GM12878 (cell line): ENCODE data around the gene RBPJ. TPM values are rescaled to one million over a fixed set of nuclear protein-coding genes. Genes with fewer than 3 reads are reported as not detected.
"Not testable (repeated sequence)": the region's sequence is repeated elsewhere in the genome, so short reads cannot be mapped to it uniquely, and the experiment has no call there.

ENCODE experiments used
- ATAC-seq: fragments of 200-7000 bp; cut with Tn5 transposase; 3 replicates; pipeline ENCODE4 v1.9.1; 2020; ENCODE audit warnings: mild to moderate bottlenecking, moderate library complexity
- BruUV-seq: library from RNA; stranded (reverse); fragments of 400-500 nt; replicated peaks from 2 replicates; lab custom pipeline; 2021; lab: Mats Ljungman, UMichigan
- CTCF ChIA-PET: fragments of 300-600 bp; sonication (Branson Sonifier 250); formaldehyde crosslinking; extraction: SDS; loops from one replicate; lab custom pipeline; 2021; ENCODE audit warnings: inconsistent platforms; lab: Yijun Ruan, JAX
- POLR2A ChIA-PET: fragments of 350-600 bp; formaldehyde crosslinking; extraction: SDS; loops from one replicate; lab custom pipeline; 2021; ENCODE audit warnings: inconsistent platforms; lab: Charles Lee
- RAD21 ChIA-PET: fragments of 300-600 bp; sonication (Branson Sonifier 250); formaldehyde crosslinking; loops from one replicate; lab custom pipeline; 2023; ENCODE audit warnings: antibody characterized with exemption; ENCODE audit not compliant: unreplicated experiment; lab: Charles Lee
- SMC1A ChIA-PET: fragments of 300-600 bp; sonication (Branson Sonifier 250); formaldehyde crosslinking; loops from one replicate; lab custom pipeline; 2023; ENCODE audit not compliant: unreplicated experiment, uncharacterized antibody; lab: Charles Lee
- DNase-seq: peaks from one replicate; pipeline ENCODE4 v3.0.0-alpha.2; 2011; ENCODE audit warnings: low read depth, low spot score
- FAIRE-seq: peaks from 3 replicates; lab custom pipeline; 2011; peaks lifted over from hg19 to GRCh38; lab: Jason Lieb, UNC
- H2AFZ ChIP-seq: 2 replicates; pipeline ENCODE4 v1.6.0; 2011; ENCODE audit warnings: low read depth, low read length, control low read depth; ENCODE audit not compliant: control insufficient read depth
- H3K27ac ChIP-seq: 2 replicates; pipeline ENCODE4 v1.5.1; 2011; ENCODE audit warnings: control low read depth; ENCODE audit not compliant: control insufficient read depth, insufficient read depth
- H3K27me3 ChIP-seq, 2 experiments: replicated peaks in 1 of 2; 2 replicates each; pipeline versions ENCODE4 v1.6.0 to v1.6.1; 2011; ENCODE audit warnings: low read length in 1 of 2; ENCODE audit not compliant: control insufficient read depth in 2 of 2, insufficient read depth in 2 of 2
- H3K36me3 ChIP-seq, 2 experiments: 2 replicates each; pipeline ENCODE4 v1.5.1; 2011; ENCODE audit warnings: low read length in 1 of 2; ENCODE audit not compliant: control insufficient read depth in 2 of 2, insufficient read depth in 2 of 2
- H3K4me1 ChIP-seq: 2 replicates; pipeline ENCODE4 v1.6.1; 2011; ENCODE audit warnings: mild to moderate bottlenecking, low read length, moderate library complexity, mixed read lengths; ENCODE audit not compliant: control insufficient read depth, insufficient read depth
- H3K4me2 ChIP-seq: 2 replicates; pipeline ENCODE4 v1.6.0; 2011; ENCODE audit warnings: control low read depth; ENCODE audit not compliant: control insufficient read depth, insufficient read depth
- H3K4me3 ChIP-seq: fragments of 200-600 bp; sonication (generic); 2 replicates; pipeline ENCODE4 v1.5.1; 2016
- H3K79me2 ChIP-seq: 2 replicates; pipeline ENCODE4 v1.6.0; 2011; ENCODE audit warnings: low read length; ENCODE audit not compliant: control insufficient read depth, insufficient read depth
- H3K9ac ChIP-seq: 2 replicates; pipeline ENCODE4 v1.8.0; 2011; ENCODE audit warnings: low read length, control low read depth, mixed read lengths; ENCODE audit not compliant: control insufficient read depth, insufficient read depth
- H3K9me3 ChIP-seq: replicated peaks from 3 replicates; pipeline ENCODE4 v1.5.1; 2011; ENCODE audit warnings: mild to moderate bottlenecking, low read length; ENCODE audit not compliant: control insufficient read depth, insufficient read depth
- H4K20me1 ChIP-seq: 2 replicates; pipeline ENCODE4 v1.6.0; 2011; ENCODE audit not compliant: control insufficient read depth, insufficient read depth
- FOXK2 ChIP-seq: fragments of 450-650 bp; IDR thresholded peaks from 2 replicates; pipeline ENCODE4 v1.6.1; 2017; ENCODE audit warnings: mild to moderate bottlenecking, moderate library complexity
- HDGF ChIP-seq: fragments of 450-650 bp; IDR thresholded peaks from 2 replicates; pipeline ENCODE4 v1.6.1; 2016; ENCODE audit warnings: antibody characterized with exemption
- IRF4 ChIP-seq: IDR thresholded peaks from 2 replicates; pipeline ENCODE4 v1.6.1; 2011; ENCODE audit warnings: low read depth, low read length
- PML ChIP-seq: IDR thresholded peaks from 2 replicates; pipeline ENCODE4 v1.6.1; 2012; ENCODE audit warnings: low read length, inconsistent platforms
- SIX5 ChIP-seq: IDR thresholded peaks from 2 replicates; pipeline ENCODE4 v1.6.1; 2011; ENCODE audit warnings: mild to moderate bottlenecking, low read depth, low read length, moderate library complexity; ENCODE audit not compliant: severe bottlenecking
- SPI1 ChIP-seq: IDR thresholded peaks from 2 replicates; pipeline ENCODE4 v1.6.1; 2011; ENCODE audit warnings: low read depth, mild to moderate bottlenecking, low read length, moderate library complexity, borderline replicate concordance; ENCODE audit not compliant: insufficient read depth
- TCF7 ChIP-seq: IDR thresholded peaks from 2 replicates; pipeline ENCODE4 v1.6.1; 2014; ENCODE audit warnings: antibody characterized with exemption, borderline replicate concordance
- WGBS: methylation state at CpG from one replicate; pipeline ENCODE4 v1.1.6; 2016; ENCODE audit warnings: low lambda C conversion rate; ENCODE audit not compliant: insufficient replicate concordance, insufficient coverage; ENCODE audit errors: missing lambda C conversion rate; 5-methylcytosine and 5-hydroxymethylcytosine counted together
- in situ Hi-C: fragments of 300-500 bp; cut with MboI; formaldehyde crosslinking; loops from 9 replicates; pipeline ENCODE4 v1.14.3; 2018; ENCODE audit warnings: mixed read lengths
- intact Hi-C: fragments of 100-400 bp; cut with micrococcal nuclease; formaldehyde crosslinking; loops from one replicate; pipeline ENCODE4 v1.14.2; 2022; ENCODE audit not compliant: unreplicated experiment
- polyA plus RNA-seq, 11 experiments: library from polyadenylated mRNA; depleted of rRNA in 4 of 11; unstranded in 6 of 11; stranded (reverse) in 5 of 11; fragments of >200 nt; fragmentation: Nextera tagmentation in 4 of 11; fragmentation: Illumina TruSeq in 1 of 11; extraction: Ambion mirVana in 4 of 11; extraction: Trizol in 1 of 11; gene quantifications; 1 replicate in 1 of 11; 2 replicates in 10 of 11; pipeline versions ENCODE4 v1.2.1 to v1.2.3, GENCODE V29; 2011 to 2016; ENCODE audit warnings: inconsistent platforms in 2 of 11, missing spikeins in 2 of 11, low read depth in 1 of 11
- total RNA-seq, 4 experiments: library from RNA; depleted of rRNA in 3 of 4; stranded (reverse); fragments of >200 nt in 3 of 4; fragmentation: Illumina TruSeq in 1 of 4; extraction: Trizol in 1 of 4; gene quantifications; 2 replicates each; pipeline versions ENCODE4 v1.2.1 to v1.2.3, GENCODE V29; 2013 to 2021
- TF ChIP-seq, protein P1 (sequence below), 3 experiments: IDR thresholded peaks in 2 of 3; conservative IDR thresholded peaks in 1 of 3; 2 replicates each; pipeline ENCODE4 v1.5.1; 2011; ENCODE audit warnings: low read depth in 3 of 3, low read length in 3 of 3, mild to moderate bottlenecking in 3 of 3, control low read depth in 2 of 3, moderate library complexity in 2 of 3, inconsistent platforms in 1 of 3, mixed read lengths in 1 of 3; ENCODE audit not compliant: control insufficient read depth in 2 of 3, insufficient read depth in 1 of 3; ENCODE audit errors: extremely low read depth in 1 of 3
- TF ChIP-seq, protein P2 (sequence below): fragments of 450-650 bp; IDR thresholded peaks from 2 replicates; pipeline ENCODE4 v1.6.1; 2017; ENCODE audit warnings: borderline replicate concordance
- TF ChIP-seq, protein P3 (sequence below): IDR thresholded peaks from 2 replicates; pipeline ENCODE4 v1.6.1; 2012; ENCODE audit warnings: low read length, inconsistent platforms

Gene RBPJ
- total and polyA plus RNA-seq, 10 of the 15 experiments (the other 5 are each of a cell fraction or from before 2014, with no cell fraction given) = 24.5 to 87.6 (median 41.6) TPM

DNA sequence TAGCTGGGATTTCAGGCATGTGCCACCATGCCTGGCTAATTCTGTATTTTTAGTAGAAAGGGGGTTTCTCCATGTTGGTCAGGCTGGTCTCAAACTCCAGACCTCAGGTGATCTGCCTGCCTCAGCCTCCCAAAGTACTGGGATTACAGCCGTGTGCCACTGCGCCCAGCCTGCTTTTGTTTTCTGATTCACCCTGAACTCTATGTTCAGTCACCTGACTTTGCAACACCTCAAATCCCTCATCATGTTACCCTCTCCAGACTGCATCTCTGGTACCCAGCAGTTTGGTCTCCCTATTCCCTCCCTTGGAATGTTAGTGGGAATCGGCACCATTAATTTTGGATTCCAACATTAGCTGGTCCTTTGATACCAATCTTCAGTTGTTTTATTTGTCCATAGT lies 81.2 kb downstream of the RBPJ start:
- 94% methylated on average over 3 of the region's 3 CpGs for WGBS
- DNase-seq, H3K27me3 ChIP-seq, H3K27ac ChIP-seq, H3K4me3 ChIP-seq, H3K79me2 ChIP-seq, BruUV-seq, FAIRE-seq, H2AFZ ChIP-seq, intact Hi-C loops, H3K4me1 ChIP-seq, H3K9ac ChIP-seq, ATAC-seq, H4K20me1 ChIP-seq: not testable (repeated sequence)
- in situ Hi-C loops = loop anchor here (10.0 kb wide), 1 partner anchor 347 kb away; no protein-coding TSS in a partner anchor
- CTCF ChIA-PET = interaction anchor here (0.8 to 18.7 kb wide), 5 partner anchors 8 to 343 kb away, joined by 3 to 474 read pairs (median 4); no protein-coding TSS in a partner anchor
- SMC1A ChIA-PET = interaction anchor here (1.2 to 2.8 kb wide), 3 partner anchors 72 to 332 kb away, joined by 3 to 12 read pairs (median 6); no protein-coding TSS in a partner anchor
- Histone ChIP-seq H3K36me3 (peaks cover 0 to 11% of the 10 kb centered on the region in 2 experiments; a peak in 2 of 4 replicates), H3K9me3 (peaks cover 16% of the 10 kb centered on the region), H3K4me2 (peak overlapping the region; percentile 15; the same call in 1 of the 2 replicates)
- RAD21 ChIA-PET = interaction anchor here (1.2 to 2.1 kb wide), 2 partner anchors 40 to 72 kb away, joined by 3 to 11 read pairs; no protein-coding TSS in a partner anchor
- POLR2A ChIA-PET = interaction anchor here (0.7 kb wide), 2 partner anchors 42 to 164 kb away, joined by 4 to 7 read pairs; no protein-coding TSS in a partner anchor

DNA sequence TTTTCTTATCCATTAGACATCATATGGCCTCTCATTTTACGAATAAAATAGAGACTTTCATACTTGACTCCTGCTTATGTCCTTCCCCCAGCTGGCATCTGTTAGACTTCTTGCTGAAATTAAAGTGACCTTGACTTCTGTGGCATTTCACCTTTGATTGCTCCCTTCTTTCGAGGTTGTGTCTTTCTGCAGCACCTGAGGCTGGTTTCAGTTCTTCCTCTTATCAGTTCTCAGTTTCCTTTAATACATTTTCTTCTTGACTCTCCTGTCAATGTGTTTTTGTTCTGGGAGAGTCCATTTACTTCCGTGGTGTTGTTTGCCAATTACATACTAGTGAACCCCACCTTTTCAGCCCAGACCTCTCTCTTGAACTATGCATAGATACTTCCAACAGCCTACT lies 81.6 kb downstream of the RBPJ start:
- ChIA-PET POLR2A (interaction anchor here (0.7 kb wide), 2 partner anchors 42 to 164 kb away, joined by 4 to 7 read pairs; no protein-coding TSS in a partner anchor), CTCF (interaction anchor here (0.8 to 18.7 kb wide), 5 partner anchors 8 to 344 kb away, joined by 3 to 474 read pairs (median 4); no protein-coding TSS in a partner anchor), SMC1A (interaction anchor here (1.2 to 2.8 kb wide), 2 partner anchors 72 to 333 kb away, joined by 3 to 12 read pairs; no protein-coding TSS in a partner anchor), RAD21 (interaction anchor here (1.2 to 2.1 kb wide), 2 partner anchors 41 to 72 kb away, joined by 3 to 11 read pairs; no protein-coding TSS in a partner anchor)
- Histone ChIP-seq H2AFZ (no peak overlapping the region), H3K4me2 (0 out of 2 replicates have a peak overlapping the region, but pooled peaks have one; percentile 15), H3K36me3 (peaks cover 0 to 12% of the 10 kb centered on the region in 2 experiments; a peak in 2 of 4 replicates), H4K20me1 (no peaks in the 10 kb centered on the region), H3K27ac (no peak overlapping the region), H3K4me1 (peaks cover 10% of the 10 kb centered on the region), H3K79me2 (no peaks in the 10 kb centered on the region), H3K27me3 (no peaks in the 10 kb centered on the region), H3K9me3 (peaks cover 16% of the 10 kb centered on the region), H3K9ac (no peak overlapping the region), H3K4me3 (no peak overlapping the region)
- in situ Hi-C loops (loop anchor here (10.0 kb wide), 1 partner anchor 348 kb away; no protein-coding TSS in a partner anchor), intact Hi-C loops (no loop called here)
- ATAC-seq (peak; percentile 58), FAIRE-seq (peak; percentile 69), DNase-seq (peak; percentile 25)
- no TSS peak for BruUV-seq
- WGBS = 14% methylated on average over 3 of the region's 3 CpGs
- TF ChIP-seq, protein P1, sequence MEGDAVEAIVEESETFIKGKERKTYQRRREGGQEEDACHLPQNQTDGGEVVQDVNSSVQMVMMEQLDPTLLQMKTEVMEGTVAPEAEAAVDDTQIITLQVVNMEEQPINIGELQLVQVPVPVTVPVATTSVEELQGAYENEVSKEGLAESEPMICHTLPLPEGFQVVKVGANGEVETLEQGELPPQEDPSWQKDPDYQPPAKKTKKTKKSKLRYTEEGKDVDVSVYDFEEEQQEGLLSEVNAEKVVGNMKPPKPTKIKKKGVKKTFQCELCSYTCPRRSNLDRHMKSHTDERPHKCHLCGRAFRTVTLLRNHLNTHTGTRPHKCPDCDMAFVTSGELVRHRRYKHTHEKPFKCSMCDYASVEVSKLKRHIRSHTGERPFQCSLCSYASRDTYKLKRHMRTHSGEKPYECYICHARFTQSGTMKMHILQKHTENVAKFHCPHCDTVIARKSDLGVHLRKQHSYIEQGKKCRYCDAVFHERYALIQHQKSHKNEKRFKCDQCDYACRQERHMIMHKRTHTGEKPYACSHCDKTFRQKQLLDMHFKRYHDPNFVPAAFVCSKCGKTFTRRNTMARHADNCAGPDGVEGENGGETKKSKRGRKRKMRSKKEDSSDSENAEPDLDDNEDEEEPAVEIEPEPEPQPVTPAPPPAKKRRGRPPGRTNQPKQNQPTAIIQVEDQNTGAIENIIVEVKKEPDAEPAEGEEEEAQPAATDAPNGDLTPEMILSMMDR (IDR thresholded peaks at IDR 0.05 in 2 of 3, conservative IDR thresholded peaks at IDR 0.05 in 1 of 3; ENCODE audit: control insufficient read depth in 2 of 3, extremely low read depth in 1 of 3, insufficient read depth in 1 of 3, low read depth in 3 of 3, low read length in 3 of 3) = no peak
- TF ChIP-seq, protein P2, sequence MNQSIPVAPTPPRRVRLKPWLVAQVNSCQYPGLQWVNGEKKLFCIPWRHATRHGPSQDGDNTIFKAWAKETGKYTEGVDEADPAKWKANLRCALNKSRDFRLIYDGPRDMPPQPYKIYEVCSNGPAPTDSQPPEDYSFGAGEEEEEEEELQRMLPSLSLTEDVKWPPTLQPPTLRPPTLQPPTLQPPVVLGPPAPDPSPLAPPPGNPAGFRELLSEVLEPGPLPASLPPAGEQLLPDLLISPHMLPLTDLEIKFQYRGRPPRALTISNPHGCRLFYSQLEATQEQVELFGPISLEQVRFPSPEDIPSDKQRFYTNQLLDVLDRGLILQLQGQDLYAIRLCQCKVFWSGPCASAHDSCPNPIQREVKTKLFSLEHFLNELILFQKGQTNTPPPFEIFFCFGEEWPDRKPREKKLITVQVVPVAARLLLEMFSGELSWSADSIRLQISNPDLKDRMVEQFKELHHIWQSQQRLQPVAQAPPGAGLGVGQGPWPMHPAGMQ = no peak
- TF ChIP-seq, protein P3, sequence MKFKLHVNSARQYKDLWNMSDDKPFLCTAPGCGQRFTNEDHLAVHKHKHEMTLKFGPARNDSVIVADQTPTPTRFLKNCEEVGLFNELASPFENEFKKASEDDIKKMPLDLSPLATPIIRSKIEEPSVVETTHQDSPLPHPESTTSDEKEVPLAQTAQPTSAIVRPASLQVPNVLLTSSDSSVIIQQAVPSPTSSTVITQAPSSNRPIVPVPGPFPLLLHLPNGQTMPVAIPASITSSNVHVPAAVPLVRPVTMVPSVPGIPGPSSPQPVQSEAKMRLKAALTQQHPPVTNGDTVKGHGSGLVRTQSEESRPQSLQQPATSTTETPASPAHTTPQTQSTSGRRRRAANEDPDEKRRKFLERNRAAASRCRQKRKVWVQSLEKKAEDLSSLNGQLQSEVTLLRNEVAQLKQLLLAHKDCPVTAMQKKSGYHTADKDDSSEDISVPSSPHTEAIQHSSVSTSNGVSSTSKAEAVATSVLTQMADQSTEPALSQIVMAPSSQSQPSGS = peak; percentile 28; the same call in 1 of the 2 replicates
- TF ChIP-seq TCF7 (no peak), SIX5 (no peak), HDGF (no peak), SPI1 (0 out of 2 replicates have a peak, but pooled peaks have one; percentile 20), FOXK2 (no peak), PML (no peak), IRF4 (no peak)
